WTC11 (cell line): Measurements from ENCODE around the gene BOLL. TPM values are rescaled to one million over a fixed set of nuclear protein-coding genes. Genes with fewer than 3 reads are reported as not detected.

Experiments used
- ATAC-seq: fragments of 200-7000 bp; cut with Tn5 transposase; 2 replicates; pipeline ENCODE4 v1.10.0; 2021; ENCODE audit warnings: mild to moderate bottlenecking, moderate library complexity
- CTCF ChIA-PET: fragments of 300-600 bp; sonication (Branson Sonifier 250); formaldehyde crosslinking; loops from one replicate; lab custom pipeline; 2021; ENCODE audit warnings: antibody characterized with exemption; lab: Charles Lee
- POLR2A ChIA-PET: fragments of 350-600 bp; sonication (Branson Sonifier 250); formaldehyde crosslinking; loops from one replicate; lab custom pipeline; 2021; ENCODE audit warnings: antibody characterized with exemption; lab: Charles Lee
- DNase-seq: peaks from one replicate; pipeline ENCODE4 v3.0.0; 2021; ENCODE audit warnings: low spot score
- H3K27ac Mint-ChIP-seq: 2 replicates; pipeline ENCODE4 v1.8.0; 2021; ENCODE audit warnings: mixed read lengths
- H3K27me3 Mint-ChIP-seq: 2 replicates; pipeline ENCODE4 v1.8.0; 2021; ENCODE audit warnings: low read depth, mild to moderate bottlenecking, moderate library complexity, mixed read lengths
- H3K36me3 Mint-ChIP-seq: 2 replicates; pipeline ENCODE4 v1.8.0; 2021; ENCODE audit warnings: mixed read lengths
- H3K4me1 Mint-ChIP-seq: 2 replicates; pipeline ENCODE4 v1.8.0; 2022; ENCODE audit warnings: mixed read lengths
- H3K4me3 Mint-ChIP-seq: 2 replicates; pipeline ENCODE4 v1.8.0; 2021; ENCODE audit warnings: mild to moderate bottlenecking, moderate library complexity, mixed read lengths
- H3K9me3 Mint-ChIP-seq: 2 replicates; pipeline ENCODE4 v1.8.0; 2021; ENCODE audit warnings: mixed read lengths
- ESRRA ChIP-seq: sonication (generic); formaldehyde crosslinking; IDR thresholded peaks from 2 replicates; pipeline ENCODE4 v1.8.1; 2022; ENCODE audit warnings: mild to moderate bottlenecking, missing genetic modification reagents, borderline replicate concordance
- GABPB1 ChIP-seq: sonication (generic); formaldehyde crosslinking; IDR thresholded peaks from 2 replicates; pipeline ENCODE4 v1.8.1; 2023; ENCODE audit warnings: mild to moderate bottlenecking, missing genetic modification reagents
- IRF2 ChIP-seq: sonication (generic); formaldehyde crosslinking; IDR thresholded peaks from 2 replicates; pipeline ENCODE4 v1.8.0; 2022; ENCODE audit warnings: low read depth, missing genetic modification reagents, borderline replicate concordance
- JUN ChIP-seq: sonication (generic); formaldehyde crosslinking; IDR thresholded peaks from 2 replicates; pipeline ENCODE4 v1.8.0; 2023; ENCODE audit warnings: mild to moderate bottlenecking, missing genetic modification reagents
- MYBL2 ChIP-seq: sonication (generic); formaldehyde crosslinking; IDR thresholded peaks from 2 replicates; pipeline ENCODE4 v1.8.1; 2023; ENCODE audit warnings: mild to moderate bottlenecking, moderate library complexity, missing genetic modification reagents
- NFATC4 ChIP-seq: fragments of 250-450 bp; sonication (Bioruptor Pico); IDR thresholded peaks from 2 replicates; pipeline ENCODE4 v1.9.0; 2021; ENCODE audit warnings: mild to moderate bottlenecking
- SMAD3 ChIP-seq: sonication (generic); formaldehyde crosslinking; IDR thresholded peaks from 2 replicates; pipeline ENCODE4 v1.8.0; 2022; ENCODE audit warnings: missing genetic modification reagents, mild to moderate bottlenecking, borderline replicate concordance
- SOX15 ChIP-seq: fragments of 250-450 bp; sonication (Bioruptor Pico); IDR thresholded peaks from 2 replicates; pipeline ENCODE4 v1.9.0; 2021; ENCODE audit warnings: mild to moderate bottlenecking
- TCF7 ChIP-seq: sonication (generic); formaldehyde crosslinking; IDR thresholded peaks from 2 replicates; pipeline ENCODE4 v1.8.0; 2022; ENCODE audit warnings: mild to moderate bottlenecking, low read depth, missing genetic modification reagents, moderate library complexity
- TEAD4 ChIP-seq: sonication (generic); formaldehyde crosslinking; IDR thresholded peaks from 2 replicates; pipeline ENCODE4 v1.8.0; 2022; ENCODE audit warnings: mild to moderate bottlenecking, missing genetic modification reagents
- total RNA-seq: library from RNA; stranded (reverse); gene quantifications from 3 replicates; pipeline ENCODE4 v1.2.3, GENCODE V29; 2021
- TF ChIP-seq, protein P1 (sequence below): sonication (generic); formaldehyde crosslinking; IDR thresholded peaks from 2 replicates; pipeline ENCODE4 v1.8.0; 2023; ENCODE audit warnings: mild to moderate bottlenecking, missing genetic modification reagents
- TF ChIP-seq, protein P2 (sequence below): fragments of 250-450 bp; sonication (Bioruptor Pico); conservative IDR thresholded peaks from 2 replicates; pipeline ENCODE4 v1.9.0; 2021; ENCODE audit warnings: mild to moderate bottlenecking
- TF ChIP-seq, protein P3 (sequence below): sonication (generic); formaldehyde crosslinking; IDR thresholded peaks from 2 replicates; pipeline ENCODE4 v1.8.0; 2023; ENCODE audit warnings: missing genetic modification reagents, mild to moderate bottlenecking, borderline replicate concordance
- TF ChIP-seq, protein P4 (sequence below): fragments of 250-450 bp; sonication (Bioruptor Pico); IDR thresholded peaks from 2 replicates; pipeline ENCODE4 v1.9.0; 2021; ENCODE audit warnings: mild to moderate bottlenecking
- TF ChIP-seq, protein P5 (sequence below): sonication (generic); formaldehyde crosslinking; IDR thresholded peaks from 2 replicates; pipeline ENCODE4 v1.8.1; 2023; ENCODE audit warnings: mild to moderate bottlenecking, missing genetic modification reagents
- TF ChIP-seq, protein P6 (sequence below): sonication (generic); formaldehyde crosslinking; IDR thresholded peaks from 2 replicates; pipeline ENCODE4 v1.8.1; 2023; ENCODE audit warnings: mild to moderate bottlenecking, missing genetic modification reagents
- TF ChIP-seq, protein P7 (sequence below): sonication (generic); formaldehyde crosslinking; IDR thresholded peaks from 2 replicates; pipeline ENCODE4 v1.8.1; 2023; ENCODE audit warnings: mild to moderate bottlenecking, missing genetic modification reagents, moderate library complexity
- TF ChIP-seq, protein P8 (sequence below): sonication (generic); formaldehyde crosslinking; IDR thresholded peaks from 2 replicates; pipeline ENCODE4 v1.8.0; 2022; ENCODE audit warnings: missing genetic modification reagents

BOLL gene
- total RNA-seq, 1 experiment from 2014 or later, result 0.13 TPM

DNA sequence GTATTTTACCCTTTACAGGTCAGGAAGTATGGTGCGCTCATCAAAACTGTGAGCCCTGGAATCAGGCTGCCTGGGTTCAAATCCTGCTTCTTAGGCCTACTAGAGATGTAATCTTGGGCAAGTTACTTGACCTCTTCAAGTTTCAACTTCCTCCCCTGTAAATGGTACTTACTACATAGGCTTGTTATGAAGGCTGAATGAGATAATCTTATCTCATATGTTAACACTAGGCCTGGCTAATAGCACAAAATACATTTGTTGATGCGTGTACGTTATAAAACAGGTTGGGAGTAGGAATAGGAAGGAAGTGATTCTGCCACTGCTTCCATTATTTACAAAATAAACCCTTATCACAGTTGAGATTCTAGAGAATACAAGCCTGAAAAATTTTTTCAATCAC lies 108.1 kb downstream of the BOLL start:
- H3K27me3 Mint-ChIP-seq, result no peaks in the 10 kb centered on the region
- no peak for ATAC-seq
- CTCF ChIA-PET, result no interaction called here
- TF ChIP-seq GABPB1 (CRISPR knock-in tag) (no peak), TCF7 (CRISPR knock-in tag) (no peak), SMAD3 (no peak), MYBL2 (CRISPR knock-in tag) (no peak), IRF2 (CRISPR knock-in tag) (no peak), NFATC4 (CRISPR knock-in tag) (no peak), TEAD4 (CRISPR knock-in tag) (no peak), JUN (CRISPR knock-in tag) (no peak), SOX15 (CRISPR knock-in tag) (no peak), ESRRA (CRISPR knock-in tag) (no peak)
- TF ChIP-seq, protein P1, sequence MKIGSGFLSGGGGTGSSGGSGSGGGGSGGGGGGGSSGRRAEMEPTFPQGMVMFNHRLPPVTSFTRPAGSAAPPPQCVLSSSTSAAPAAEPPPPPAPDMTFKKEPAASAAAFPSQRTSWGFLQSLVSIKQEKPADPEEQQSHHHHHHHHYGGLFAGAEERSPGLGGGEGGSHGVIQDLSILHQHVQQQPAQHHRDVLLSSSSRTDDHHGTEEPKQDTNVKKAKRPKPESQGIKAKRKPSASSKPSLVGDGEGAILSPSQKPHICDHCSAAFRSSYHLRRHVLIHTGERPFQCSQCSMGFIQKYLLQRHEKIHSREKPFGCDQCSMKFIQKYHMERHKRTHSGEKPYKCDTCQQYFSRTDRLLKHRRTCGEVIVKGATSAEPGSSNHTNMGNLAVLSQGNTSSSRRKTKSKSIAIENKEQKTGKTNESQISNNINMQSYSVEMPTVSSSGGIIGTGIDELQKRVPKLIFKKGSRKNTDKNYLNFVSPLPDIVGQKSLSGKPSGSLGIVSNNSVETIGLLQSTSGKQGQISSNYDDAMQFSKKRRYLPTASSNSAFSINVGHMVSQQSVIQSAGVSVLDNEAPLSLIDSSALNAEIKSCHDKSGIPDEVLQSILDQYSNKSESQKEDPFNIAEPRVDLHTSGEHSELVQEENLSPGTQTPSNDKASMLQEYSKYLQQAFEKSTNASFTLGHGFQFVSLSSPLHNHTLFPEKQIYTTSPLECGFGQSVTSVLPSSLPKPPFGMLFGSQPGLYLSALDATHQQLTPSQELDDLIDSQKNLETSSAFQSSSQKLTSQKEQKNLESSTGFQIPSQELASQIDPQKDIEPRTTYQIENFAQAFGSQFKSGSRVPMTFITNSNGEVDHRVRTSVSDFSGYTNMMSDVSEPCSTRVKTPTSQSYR (CRISPR knock-in tag), result no peak
- TF ChIP-seq, protein P2, sequence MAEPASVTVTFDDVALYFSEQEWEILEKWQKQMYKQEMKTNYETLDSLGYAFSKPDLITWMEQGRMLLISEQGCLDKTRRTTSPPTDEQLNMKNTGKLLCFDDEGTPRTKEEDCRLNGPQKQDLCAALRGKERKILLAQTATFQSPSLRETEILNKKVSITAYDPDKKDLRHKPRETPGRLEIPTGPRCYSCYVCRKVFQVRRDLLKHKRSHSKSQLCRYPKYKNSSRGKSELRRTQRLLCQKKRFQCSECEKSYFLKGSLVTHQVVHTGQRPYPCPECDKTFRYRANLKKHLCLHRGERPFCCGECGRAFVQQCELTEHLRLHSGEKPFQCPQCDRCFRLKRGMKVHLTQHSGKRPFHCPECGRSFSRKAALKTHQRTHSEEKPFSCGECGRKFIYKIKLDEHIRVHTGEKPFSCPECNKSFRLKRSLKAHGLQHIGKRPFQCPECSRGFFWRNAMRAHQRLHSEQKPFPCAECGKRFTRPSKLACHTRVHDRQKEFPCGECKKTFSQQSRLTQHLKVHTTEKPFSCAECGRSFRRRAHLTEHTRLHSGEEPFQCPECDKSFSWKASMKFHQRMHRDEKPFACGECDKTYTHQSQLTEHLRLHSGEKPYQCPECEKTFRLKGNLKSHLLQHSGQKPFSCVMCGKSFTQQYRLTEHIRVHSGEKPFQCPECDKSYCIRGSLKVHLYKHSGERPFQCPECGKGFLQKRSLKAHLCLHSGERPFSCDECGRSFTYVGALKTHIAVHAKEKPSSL (CRISPR knock-in tag), result no peak
- TF ChIP-seq, protein P3, sequence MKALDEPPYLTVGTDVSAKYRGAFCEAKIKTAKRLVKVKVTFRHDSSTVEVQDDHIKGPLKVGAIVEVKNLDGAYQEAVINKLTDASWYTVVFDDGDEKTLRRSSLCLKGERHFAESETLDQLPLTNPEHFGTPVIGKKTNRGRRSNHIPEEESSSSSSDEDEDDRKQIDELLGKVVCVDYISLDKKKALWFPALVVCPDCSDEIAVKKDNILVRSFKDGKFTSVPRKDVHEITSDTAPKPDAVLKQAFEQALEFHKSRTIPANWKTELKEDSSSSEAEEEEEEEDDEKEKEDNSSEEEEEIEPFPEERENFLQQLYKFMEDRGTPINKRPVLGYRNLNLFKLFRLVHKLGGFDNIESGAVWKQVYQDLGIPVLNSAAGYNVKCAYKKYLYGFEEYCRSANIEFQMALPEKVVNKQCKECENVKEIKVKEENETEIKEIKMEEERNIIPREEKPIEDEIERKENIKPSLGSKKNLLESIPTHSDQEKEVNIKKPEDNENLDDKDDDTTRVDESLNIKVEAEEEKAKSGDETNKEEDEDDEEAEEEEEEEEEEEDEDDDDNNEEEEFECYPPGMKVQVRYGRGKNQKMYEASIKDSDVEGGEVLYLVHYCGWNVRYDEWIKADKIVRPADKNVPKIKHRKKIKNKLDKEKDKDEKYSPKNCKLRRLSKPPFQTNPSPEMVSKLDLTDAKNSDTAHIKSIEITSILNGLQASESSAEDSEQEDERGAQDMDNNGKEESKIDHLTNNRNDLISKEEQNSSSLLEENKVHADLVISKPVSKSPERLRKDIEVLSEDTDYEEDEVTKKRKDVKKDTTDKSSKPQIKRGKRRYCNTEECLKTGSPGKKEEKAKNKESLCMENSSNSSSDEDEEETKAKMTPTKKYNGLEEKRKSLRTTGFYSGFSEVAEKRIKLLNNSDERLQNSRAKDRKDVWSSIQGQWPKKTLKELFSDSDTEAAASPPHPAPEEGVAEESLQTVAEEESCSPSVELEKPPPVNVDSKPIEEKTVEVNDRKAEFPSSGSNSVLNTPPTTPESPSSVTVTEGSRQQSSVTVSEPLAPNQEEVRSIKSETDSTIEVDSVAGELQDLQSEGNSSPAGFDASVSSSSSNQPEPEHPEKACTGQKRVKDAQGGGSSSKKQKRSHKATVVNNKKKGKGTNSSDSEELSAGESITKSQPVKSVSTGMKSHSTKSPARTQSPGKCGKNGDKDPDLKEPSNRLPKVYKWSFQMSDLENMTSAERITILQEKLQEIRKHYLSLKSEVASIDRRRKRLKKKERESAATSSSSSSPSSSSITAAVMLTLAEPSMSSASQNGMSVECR, result no peak
- TF ChIP-seq, protein P4, sequence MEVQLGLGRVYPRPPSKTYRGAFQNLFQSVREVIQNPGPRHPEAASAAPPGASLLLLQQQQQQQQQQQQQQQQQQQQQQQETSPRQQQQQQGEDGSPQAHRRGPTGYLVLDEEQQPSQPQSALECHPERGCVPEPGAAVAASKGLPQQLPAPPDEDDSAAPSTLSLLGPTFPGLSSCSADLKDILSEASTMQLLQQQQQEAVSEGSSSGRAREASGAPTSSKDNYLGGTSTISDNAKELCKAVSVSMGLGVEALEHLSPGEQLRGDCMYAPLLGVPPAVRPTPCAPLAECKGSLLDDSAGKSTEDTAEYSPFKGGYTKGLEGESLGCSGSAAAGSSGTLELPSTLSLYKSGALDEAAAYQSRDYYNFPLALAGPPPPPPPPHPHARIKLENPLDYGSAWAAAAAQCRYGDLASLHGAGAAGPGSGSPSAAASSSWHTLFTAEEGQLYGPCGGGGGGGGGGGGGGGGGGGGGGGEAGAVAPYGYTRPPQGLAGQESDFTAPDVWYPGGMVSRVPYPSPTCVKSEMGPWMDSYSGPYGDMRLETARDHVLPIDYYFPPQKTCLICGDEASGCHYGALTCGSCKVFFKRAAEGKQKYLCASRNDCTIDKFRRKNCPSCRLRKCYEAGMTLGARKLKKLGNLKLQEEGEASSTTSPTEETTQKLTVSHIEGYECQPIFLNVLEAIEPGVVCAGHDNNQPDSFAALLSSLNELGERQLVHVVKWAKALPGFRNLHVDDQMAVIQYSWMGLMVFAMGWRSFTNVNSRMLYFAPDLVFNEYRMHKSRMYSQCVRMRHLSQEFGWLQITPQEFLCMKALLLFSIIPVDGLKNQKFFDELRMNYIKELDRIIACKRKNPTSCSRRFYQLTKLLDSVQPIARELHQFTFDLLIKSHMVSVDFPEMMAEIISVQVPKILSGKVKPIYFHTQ, result no peak
- TF ChIP-seq, protein P5, sequence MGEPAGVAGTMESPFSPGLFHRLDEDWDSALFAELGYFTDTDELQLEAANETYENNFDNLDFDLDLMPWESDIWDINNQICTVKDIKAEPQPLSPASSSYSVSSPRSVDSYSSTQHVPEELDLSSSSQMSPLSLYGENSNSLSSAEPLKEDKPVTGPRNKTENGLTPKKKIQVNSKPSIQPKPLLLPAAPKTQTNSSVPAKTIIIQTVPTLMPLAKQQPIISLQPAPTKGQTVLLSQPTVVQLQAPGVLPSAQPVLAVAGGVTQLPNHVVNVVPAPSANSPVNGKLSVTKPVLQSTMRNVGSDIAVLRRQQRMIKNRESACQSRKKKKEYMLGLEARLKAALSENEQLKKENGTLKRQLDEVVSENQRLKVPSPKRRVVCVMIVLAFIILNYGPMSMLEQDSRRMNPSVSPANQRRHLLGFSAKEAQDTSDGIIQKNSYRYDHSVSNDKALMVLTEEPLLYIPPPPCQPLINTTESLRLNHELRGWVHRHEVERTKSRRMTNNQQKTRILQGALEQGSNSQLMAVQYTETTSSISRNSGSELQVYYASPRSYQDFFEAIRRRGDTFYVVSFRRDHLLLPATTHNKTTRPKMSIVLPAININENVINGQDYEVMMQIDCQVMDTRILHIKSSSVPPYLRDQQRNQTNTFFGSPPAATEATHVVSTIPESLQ (CRISPR knock-in tag), result no peak
- TF ChIP-seq, protein P6, sequence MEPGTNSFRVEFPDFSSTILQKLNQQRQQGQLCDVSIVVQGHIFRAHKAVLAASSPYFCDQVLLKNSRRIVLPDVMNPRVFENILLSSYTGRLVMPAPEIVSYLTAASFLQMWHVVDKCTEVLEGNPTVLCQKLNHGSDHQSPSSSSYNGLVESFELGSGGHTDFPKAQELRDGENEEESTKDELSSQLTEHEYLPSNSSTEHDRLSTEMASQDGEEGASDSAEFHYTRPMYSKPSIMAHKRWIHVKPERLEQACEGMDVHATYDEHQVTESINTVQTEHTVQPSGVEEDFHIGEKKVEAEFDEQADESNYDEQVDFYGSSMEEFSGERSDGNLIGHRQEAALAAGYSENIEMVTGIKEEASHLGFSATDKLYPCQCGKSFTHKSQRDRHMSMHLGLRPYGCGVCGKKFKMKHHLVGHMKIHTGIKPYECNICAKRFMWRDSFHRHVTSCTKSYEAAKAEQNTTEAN, result no peak
- TF ChIP-seq, protein P7, sequence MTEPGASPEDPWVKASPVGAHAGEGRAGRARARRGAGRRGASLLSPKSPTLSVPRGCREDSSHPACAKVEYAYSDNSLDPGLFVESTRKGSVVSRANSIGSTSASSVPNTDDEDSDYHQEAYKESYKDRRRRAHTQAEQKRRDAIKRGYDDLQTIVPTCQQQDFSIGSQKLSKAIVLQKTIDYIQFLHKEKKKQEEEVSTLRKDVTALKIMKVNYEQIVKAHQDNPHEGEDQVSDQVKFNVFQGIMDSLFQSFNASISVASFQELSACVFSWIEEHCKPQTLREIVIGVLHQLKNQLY (CRISPR knock-in tag), result no peak
- TF ChIP-seq, protein P8, sequence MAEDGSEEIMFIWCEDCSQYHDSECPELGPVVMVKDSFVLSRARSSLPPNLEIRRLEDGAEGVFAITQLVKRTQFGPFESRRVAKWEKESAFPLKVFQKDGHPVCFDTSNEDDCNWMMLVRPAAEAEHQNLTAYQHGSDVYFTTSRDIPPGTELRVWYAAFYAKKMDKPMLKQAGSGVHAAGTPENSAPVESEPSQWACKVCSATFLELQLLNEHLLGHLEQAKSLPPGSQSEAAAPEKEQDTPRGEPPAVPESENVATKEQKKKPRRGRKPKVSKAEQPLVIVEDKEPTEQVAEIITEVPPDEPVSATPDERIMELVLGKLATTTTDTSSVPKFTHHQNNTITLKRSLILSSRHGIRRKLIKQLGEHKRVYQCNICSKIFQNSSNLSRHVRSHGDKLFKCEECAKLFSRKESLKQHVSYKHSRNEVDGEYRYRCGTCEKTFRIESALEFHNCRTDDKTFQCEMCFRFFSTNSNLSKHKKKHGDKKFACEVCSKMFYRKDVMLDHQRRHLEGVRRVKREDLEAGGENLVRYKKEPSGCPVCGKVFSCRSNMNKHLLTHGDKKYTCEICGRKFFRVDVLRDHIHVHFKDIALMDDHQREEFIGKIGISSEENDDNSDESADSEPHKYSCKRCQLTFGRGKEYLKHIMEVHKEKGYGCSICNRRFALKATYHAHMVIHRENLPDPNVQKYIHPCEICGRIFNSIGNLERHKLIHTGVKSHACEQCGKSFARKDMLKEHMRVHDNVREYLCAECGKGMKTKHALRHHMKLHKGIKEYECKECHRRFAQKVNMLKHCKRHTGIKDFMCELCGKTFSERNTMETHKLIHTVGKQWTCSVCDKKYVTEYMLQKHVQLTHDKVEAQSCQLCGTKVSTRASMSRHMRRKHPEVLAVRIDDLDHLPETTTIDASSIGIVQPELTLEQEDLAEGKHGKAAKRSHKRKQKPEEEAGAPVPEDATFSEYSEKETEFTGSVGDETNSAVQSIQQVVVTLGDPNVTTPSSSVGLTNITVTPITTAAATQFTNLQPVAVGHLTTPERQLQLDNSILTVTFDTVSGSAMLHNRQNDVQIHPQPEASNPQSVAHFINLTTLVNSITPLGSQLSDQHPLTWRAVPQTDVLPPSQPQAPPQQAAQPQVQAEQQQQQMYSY (CRISPR knock-in tag), result no peak

More for the DNA sequence above, 108.1 kb downstream of the BOLL start:
- POLR2A ChIA-PET, result no interaction called here
- Mint-ChIP-seq H3K4me1 (peaks cover 40% of the 10 kb centered on the region), H3K4me3 (no peak overlapping the region), H3K36me3 (no peaks in the 10 kb centered on the region), H3K9me3 (peaks cover under 1% of the 10 kb centered on the region; the same call in 1 of the 2 replicates), H3K27ac (no peak overlapping the region)
- DNase-seq, result no peak
